H54 (cell line): Measurements from ENCODE around the gene SAMD7.

Experiments
- DNase-seq: peaks from one replicate; pipeline ENCODE4 v3.0.0; 2011; ENCODE audit warnings: low spot score, mixed read lengths; ENCODE audit not compliant: insufficient read length
- FAIRE-seq: peaks from 3 replicates; lab custom pipeline; 2011; peaks lifted over from hg19 to GRCh38; lab: Jason Lieb, UNC
- POLR2A ChIP-seq: IDR thresholded peaks from 2 replicates; pipeline ENCODE4 v1.6.1; 2011; ENCODE audit warnings: low read depth, mild to moderate bottlenecking, low read length

Gene SAMD7

DNA sequence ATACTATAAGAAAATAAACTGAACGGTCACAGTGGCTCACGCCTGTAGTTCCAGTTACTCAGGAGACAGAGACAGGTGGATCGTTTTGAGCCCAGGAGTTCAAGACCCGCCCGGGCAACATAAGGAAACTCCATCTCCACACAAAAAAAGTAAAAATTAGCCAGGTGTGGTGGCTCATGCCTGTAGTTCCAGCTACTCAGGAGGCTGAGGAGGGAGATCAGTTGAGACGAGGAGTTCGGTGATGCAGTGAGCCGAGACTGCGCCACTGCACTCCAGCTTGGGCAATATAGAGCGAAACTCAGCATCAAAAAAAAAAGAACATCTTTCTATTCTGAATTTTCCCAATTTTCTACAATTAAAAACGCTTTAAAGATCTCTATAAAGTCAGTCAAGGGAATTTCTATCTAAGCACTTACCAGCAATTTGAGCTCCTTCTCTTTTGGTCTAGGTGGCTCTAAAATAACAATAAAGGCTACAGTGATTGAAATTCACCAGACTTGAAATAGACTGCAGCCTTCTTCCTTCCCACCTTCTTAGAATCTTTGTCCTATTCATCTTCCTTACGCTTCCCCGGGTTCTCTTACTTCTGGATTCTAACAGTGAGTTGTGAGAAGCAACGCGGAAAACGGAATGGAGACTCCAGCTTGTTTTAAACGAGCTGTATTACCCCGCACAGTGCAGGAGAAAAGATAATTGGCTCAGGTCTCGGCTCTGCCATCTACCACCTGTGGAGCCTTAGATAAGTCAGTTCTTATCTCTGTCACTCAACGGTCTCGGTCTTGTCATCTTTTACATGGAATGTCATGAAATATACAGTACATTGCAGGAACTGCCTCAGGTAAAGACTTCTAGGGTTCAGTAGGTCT is 54.4 kb downstream of the SAMD7 start:
- DNase-seq (no peak), FAIRE-seq (peak; percentile 91)
- TF ChIP-seq POLR2A, result no peak

GRCh38 chr3:169966428-169966950 is 55.1 kb downstream of the SAMD7 start, which contains the start of gene SEC62:
SEC62 (plus strand) TSS chr3:169966807; CDS start chr3:169966823, 16 bp downstream.
- FAIRE-seq (no peak), DNase-seq (peak; percentile 80)
- TF ChIP-seq POLR2A, result peak; percentile 86

DNA sequence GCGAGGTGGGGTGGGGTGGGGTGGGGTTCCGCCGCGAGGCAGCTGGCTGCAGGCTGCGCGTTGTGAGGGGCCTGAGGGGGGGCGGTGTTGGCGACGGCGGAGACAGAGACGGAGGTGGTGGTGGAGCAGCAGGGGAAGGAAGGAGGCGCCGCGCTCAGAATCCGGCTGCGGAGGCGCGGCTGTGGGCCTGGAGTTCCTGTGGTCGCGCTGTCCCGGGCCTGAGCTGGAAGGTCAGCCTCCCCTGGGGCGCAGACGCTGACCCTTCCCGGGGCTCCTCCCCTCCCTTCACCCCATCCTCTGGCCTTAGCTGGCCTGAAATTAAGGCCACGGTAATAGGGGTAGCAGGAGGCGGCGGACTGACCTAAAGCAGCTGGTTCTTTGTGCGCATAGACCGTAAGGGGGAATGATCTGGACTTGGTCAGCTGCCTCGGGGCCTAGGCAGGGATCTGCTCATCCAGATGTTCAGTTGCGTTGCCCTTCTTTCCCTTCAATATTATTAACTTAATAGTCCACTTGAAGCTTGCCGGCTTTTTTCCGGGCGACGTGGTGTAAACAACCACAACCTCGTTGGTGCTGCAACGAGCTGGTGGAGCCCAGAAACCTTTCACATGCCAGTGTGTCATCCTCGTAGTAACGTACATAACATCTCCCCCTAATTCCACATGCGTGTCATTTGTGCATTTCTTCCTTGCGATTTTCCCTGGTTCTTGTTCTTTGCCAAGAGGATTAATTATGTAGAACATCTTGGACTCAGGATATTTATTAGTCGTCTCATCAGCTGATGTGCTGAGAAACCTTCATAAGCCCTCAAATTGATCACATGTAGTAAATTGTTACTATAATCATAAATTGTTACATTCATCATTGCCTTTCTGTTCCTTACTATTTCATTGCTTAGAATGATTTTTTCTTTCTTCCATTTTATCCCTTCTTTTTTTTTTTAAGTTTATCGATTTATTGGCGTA is 55.9 kb downstream of the SAMD7 start:
- no peak for TF ChIP-seq POLR2A
- FAIRE-seq (peak; percentile 86), DNase-seq (peak; percentile 50)

DNA sequence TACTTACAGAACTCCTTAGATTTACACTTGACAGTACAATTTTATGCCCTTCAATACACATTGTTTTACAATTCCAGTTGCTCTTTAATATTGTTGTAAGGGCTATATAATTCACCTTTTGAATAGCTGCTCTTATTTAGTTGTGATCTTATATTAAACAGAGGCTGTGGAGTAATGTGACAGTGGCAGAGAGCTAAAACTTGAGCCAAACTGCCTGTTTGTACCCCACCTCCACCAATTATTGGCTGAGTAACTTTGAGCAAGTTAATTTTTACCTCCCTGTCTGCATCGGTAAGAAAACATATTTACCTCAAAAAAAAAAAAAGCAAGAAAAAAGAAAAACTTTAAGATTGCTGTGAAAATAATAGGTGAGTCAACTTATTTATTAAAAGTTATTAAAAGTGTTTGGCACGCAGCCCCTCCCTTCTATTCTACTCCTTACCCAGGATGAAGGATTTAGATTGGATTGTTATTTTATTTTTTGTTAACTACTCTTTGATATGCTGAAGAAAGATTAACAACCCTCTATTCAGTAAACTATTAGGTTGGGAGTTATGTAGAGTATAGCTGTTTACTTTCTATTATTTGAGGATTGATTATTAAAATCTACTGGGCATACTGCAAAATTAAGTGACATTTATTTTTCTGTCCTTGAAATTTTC is 57.0 kb downstream of the SAMD7 start:
- peak; percentile 33 for FAIRE-seq
- no peak for TF ChIP-seq POLR2A

GRCh38 chr3:169969174-169970095 is 58.1 kb downstream of the SAMD7 start:
- TF ChIP-seq POLR2A, result no peak
- FAIRE-seq (no peak), DNase-seq (no peak)

More for the DNA sequence above, 57.0 kb downstream of the SAMD7 start:
- no peak for DNase-seq

DNA sequence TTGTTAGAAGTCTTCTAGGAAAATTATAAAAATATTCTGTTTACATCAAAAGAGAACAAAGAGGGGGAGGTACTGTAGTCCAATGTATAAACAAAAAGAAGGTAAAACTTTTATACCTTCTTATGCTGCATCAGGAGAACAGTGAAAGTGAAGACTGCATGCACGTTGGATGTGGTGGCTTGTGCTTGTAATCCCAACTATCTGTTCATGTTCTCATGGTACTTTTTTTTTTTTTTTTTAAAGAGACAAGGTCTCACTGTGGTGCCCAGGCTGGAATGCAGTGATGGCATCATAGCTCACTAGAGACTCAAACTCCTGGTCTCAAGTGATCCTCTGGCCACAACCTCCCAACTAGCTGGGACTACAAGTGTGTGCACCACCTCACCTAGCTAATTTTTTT is 59.5 kb downstream of the SAMD7 start:
- no peak for TF ChIP-seq POLR2A
- DNase-seq (no peak), FAIRE-seq (no peak)

DNA sequence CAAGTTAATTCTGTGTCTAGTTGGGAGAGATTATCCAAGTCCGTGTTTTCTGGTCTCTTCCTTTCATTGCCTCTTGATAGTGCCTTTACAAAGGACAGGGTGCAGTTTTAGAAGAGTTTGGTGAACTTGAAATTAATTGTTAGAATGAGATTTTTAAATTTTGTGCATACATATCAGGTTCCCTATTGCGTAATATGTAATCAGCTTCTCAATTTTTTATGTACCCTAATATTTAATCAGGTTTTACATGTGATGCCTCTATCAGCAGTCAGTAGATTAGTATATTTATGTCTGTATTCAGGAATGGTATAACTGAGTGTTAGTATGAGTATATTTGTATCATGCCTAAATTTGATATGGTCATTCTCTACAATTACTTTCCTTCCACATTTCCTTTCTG is 60.1 kb downstream of the SAMD7 start:
- FAIRE-seq (peak; percentile 36), DNase-seq (no peak)
- TF ChIP-seq POLR2A, result no peak

- no peak for TF ChIP-seq POLR2A
- no peak for FAIRE-seq
- DNase-seq, result no peak
Observed at GRCh38 chr3:169980055-169980454, 68.7 kb downstream of the SAMD7 start.

- no peak for DNase-seq
- no peak for FAIRE-seq
Observed at GRCh38 chr3:169984292-169984691, 72.9 kb downstream of the SAMD7 start.

More at GRCh38 chr3:169984292-169984691, 72.9 kb downstream of the SAMD7 start:
- TF ChIP-seq POLR2A, result no peak
